ENCODE data around the gene FGF8. TPM values are rescaled to one million over a fixed set of nuclear protein-coding genes. Genes with fewer than 3 reads are reported as not detected.

Gene FGF8
- total RNA-seq, 3 donors from 2014 or later, result 0.24 TPM; not detected in 2

DNA sequence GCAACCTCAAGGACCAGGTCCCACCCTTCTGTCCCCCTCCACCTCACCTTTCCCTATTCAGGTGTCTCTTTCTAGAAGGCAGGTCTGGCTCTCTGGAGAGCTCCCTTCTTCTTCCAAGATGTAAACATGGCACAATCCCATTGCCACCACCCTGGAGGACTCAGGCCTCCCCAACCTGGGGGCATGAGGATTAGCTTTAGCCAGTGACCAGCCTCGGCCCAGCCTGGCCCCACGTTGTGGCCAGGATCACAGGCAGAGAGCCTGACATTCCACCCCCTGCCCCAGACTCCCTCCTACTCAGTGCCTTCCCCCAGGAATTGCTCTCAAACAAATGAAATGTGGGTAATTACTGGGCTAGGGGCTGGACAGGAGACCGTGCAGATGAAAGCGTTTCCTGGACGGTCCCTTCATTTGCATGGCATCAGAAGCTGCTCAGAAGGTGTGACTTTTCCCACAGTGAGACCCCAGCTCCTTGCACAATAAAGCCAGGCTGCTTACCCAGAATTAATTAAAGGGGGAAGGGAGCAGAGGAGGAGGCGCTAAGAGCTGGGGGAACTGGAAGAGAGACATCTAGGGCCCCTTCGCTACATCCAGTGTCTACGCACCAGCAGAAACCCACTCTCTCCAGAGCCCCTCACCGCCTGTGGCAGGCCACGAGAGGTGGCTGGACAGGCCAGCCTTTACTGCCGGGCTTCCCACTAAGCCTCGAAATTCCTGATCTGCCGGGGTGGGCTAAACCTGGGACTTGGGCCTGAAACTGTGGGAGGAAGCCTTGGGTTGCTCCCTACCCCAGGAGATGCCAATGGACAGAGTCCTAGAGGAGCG lies 7.7 kb downstream of the FGF8 start:
- peaks cover 48% of the 10 kb centered on the region for H3K27me3 Mint-ChIP-seq (ENCODE audit: low read depth)
- no peaks in the 10 kb centered on the region for H3K9me3 Mint-ChIP-seq
- no peak for DNase-seq

DNA sequence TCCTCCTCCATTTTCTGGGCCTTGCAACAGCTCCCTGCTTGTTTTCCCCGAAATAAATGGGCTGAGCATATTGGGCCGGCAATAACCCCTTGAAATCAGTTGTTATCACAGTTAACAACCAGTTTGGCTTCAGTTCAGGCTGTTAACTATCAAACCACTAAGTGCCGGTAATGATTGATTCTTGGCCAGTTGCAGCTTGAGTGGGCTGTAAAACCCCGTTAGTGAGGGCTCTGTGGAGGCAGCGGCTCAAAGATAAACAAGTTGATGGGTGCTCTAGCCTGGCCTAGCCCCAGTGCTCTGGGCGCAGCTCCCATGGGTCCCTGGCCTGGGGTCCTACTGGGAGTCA lies 8.3 kb downstream of the FGF8 start:
- Mint-ChIP-seq H3K27me3 (ENCODE audit: low read depth) (peaks cover 44% of the 10 kb centered on the region), H3K36me3 (ENCODE audit: insufficient read depth) (no peaks in the 10 kb centered on the region), H3K9me3 (no peaks in the 10 kb centered on the region), H3K4me1 (ENCODE audit: low read depth) (no peaks in the 10 kb centered on the region), H3K4me3 (no peak overlapping the region)
- ATAC-seq (no peak), DNase-seq (no peak)

More for the DNA sequence above, 7.7 kb downstream of the FGF8 start:
- ATAC-seq, result no peak
- H3K4me1 Mint-ChIP-seq (ENCODE audit: low read depth), result no peaks in the 10 kb centered on the region
- H3K4me3 Mint-ChIP-seq, result no peak overlapping the region
- H3K36me3 Mint-ChIP-seq (ENCODE audit: insufficient read depth), result no peaks in the 10 kb centered on the region

DNA sequence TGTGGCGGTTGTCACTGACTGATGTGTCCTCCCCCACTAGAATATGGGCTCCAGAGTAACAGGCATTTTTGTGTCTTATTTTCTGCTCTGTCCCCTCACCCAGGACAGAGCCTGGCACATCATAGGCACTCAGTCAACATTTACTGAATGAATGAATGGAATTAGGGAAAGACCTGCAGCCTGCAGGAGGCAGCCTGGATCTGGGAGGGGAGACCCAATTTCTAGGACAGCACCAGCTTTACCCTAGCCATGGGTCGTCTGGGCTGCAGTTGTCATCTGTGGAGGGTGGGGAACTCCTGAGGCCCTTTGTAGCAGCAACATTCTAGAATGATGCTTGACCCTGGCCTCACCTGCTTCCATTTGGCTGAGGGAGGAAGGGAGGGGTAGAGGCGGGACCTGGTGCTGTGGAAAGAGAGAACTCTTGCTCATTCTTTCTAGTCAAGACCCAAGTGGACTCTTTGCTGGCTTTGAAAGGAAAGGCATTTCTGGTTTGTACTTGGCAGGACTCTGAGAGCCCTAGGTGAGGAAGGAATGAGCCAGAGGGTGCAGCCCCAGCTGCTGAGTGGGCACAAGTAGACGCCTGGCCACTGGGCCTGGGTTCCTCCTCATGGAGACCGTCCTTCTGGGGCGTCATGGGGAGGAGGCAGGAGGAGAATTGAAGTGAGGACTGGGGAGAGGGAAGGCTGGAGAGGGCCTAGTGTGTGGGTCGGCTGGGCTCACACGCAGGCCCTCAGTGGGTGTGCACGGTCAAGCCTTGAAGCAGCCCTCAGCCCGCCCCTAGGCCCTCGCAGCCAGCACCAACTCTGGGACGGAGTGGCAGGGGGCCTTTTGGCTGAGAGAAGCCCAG lies 8.9 kb downstream of the FGF8 start:
- ATAC-seq (no peak), DNase-seq (no peak)
- Mint-ChIP-seq H3K4me3 (no peak overlapping the region), H3K36me3 (ENCODE audit: insufficient read depth) (no peaks in the 10 kb centered on the region), H3K27me3 (ENCODE audit: low read depth) (peaks cover 42% of the 10 kb centered on the region), H3K4me1 (ENCODE audit: low read depth) (no peaks in the 10 kb centered on the region), H3K9me3 (no peaks in the 10 kb centered on the region)

DNA sequence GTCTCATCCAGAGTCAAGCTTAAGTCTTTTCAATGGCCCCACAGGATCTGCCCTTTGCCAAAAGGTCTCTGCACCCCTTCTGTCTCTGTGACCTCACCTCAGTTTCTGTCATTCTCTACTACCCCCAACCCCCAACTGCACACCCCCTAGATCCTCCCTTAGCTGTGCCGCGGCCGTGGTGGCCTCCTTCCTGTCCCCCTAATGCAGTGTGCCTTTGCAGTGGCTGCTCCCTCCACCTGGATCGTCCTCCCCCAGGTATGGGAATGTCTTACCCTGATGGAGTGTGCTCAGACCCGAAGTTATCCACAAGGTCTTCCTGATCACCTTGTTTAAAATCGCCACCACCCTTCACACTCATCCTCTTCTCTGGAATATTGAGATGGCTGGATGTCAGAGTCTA lies 9.6 kb downstream of the FGF8 start:
- Mint-ChIP-seq H3K36me3 (ENCODE audit: insufficient read depth) (no peaks in the 10 kb centered on the region), H3K27me3 (ENCODE audit: low read depth) (peaks cover 40% of the 10 kb centered on the region), H3K9me3 (no peaks in the 10 kb centered on the region), H3K4me1 (ENCODE audit: low read depth) (no peaks in the 10 kb centered on the region), H3K4me3 (no peak overlapping the region)
- DNase-seq (no peak), ATAC-seq (no peak)

DNA sequence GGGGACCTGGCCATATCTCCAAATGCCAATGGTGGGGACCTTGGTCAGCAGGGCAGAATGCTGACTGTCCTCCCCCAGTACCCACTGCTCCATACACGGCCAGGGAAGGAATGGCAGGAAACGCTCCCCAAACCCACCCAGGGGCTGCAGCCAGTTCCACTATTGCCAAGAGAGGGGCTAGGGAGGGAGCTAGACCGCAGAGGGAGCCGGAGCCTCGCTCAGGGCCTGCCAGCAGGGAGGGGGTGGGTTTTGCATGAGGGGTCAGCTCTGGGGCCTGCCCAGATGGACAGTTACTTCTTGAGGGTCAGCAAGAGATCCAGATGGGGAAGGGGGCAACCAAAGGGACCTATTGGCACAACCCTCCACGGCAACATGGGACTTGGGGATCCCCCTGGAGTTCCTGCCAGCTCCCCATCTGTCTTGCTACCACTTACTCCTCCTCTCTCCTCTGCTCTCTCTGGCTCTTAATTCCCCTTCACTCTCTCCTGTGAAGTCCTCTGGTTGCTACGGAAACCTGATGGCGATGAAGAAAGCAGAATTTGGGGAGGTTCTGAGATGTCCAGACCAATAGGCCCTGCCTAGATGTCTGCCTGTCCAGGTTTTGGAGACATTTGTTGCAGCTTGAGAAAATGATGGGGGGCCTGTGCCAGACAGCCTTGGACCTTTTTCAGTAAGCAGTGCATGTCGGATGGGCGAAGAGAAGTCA lies 12.6 kb downstream of the FGF8 start:
- Mint-ChIP-seq H3K9me3 (no peaks in the 10 kb centered on the region), H3K36me3 (ENCODE audit: insufficient read depth) (no peaks in the 10 kb centered on the region), H3K4me1 (ENCODE audit: low read depth) (no peaks in the 10 kb centered on the region), H3K4me3 (no peak overlapping the region), H3K27me3 (ENCODE audit: low read depth) (peaks cover 33% of the 10 kb centered on the region)
- ATAC-seq (no peak), DNase-seq (no peak)

DNA sequence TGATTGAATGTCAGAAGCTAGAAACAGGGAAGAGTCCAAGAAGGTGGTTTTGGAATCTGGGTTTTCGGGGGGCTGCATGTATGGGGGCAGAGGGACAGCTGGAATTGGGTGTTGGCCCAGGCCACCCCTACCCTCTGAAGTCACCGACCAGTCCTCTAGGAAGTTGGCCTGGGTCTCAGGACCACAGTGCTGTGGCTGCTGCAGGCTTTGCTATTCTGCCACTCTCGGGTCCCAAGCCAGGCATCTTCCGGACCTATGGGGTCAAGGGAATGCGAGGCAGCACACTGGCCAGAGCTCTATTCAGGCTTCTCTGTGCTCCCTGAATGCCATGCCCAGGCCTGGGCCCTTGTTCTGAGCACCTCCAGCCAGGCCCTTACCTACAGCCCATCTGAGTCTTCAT lies 13.2 kb downstream of the FGF8 start:
- Mint-ChIP-seq H3K9me3 (no peaks in the 10 kb centered on the region), H3K4me1 (ENCODE audit: low read depth) (no peaks in the 10 kb centered on the region), H3K27me3 (ENCODE audit: low read depth) (peaks cover 28% of the 10 kb centered on the region), H3K4me3 (no peak overlapping the region), H3K36me3 (ENCODE audit: insufficient read depth) (no peaks in the 10 kb centered on the region)
- DNase-seq, result no peak
- ATAC-seq, result no peak

DNA sequence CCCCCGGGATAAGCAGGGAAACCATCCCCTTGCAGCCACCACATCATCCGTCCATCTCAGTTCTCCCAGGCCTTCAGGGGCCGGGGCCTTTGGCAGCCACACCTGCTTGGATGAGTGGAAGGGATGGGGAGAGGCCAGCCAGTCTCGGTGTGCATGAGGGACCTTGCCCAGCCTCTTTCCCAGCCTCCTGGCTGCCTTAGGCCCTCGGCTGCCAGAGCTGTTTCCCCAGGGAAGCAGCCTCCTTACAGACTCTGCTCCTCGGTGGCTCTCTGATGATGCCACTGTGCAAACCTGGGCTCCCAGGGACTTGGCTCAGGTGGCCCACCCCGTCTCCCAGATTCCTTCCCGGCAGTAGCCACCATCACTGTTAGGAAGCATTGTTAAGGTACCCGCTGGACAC lies 14.7 kb downstream of the FGF8 start:
- Mint-ChIP-seq H3K27me3 (ENCODE audit: low read depth) (peaks cover 32% of the 10 kb centered on the region), H3K4me3 (no peak overlapping the region), H3K36me3 (ENCODE audit: insufficient read depth) (no peaks in the 10 kb centered on the region), H3K4me1 (ENCODE audit: low read depth) (no peaks in the 10 kb centered on the region), H3K9me3 (no peaks in the 10 kb centered on the region)
- DNase-seq (no peak), ATAC-seq (no peak)

DNA sequence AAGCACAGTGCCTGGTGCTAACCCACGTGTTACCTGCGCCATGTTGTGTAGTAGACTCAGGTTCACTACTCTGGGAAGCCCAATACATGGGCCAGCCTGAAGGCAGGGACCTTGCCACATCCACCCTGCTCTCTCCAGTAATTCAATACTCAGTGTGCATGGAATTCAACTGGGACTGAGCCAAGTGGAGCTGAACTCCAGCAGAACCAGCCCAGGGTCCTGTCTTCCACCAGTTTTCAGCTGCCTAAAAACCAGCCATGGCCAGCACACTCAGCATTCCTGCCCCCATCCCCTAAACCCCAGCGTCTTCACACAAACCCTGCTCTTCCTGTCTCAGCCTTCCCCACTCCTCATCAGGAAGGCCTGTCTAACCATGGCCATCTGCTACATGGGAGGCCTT lies 15.4 kb downstream of the FGF8 start:
- DNase-seq (no peak), ATAC-seq (no peak)
- Mint-ChIP-seq H3K9me3 (no peaks in the 10 kb centered on the region), H3K4me3 (no peak overlapping the region), H3K27me3 (ENCODE audit: low read depth) (peaks cover 29% of the 10 kb centered on the region), H3K36me3 (ENCODE audit: insufficient read depth) (no peaks in the 10 kb centered on the region), H3K4me1 (ENCODE audit: low read depth) (no peaks in the 10 kb centered on the region)

DNA sequence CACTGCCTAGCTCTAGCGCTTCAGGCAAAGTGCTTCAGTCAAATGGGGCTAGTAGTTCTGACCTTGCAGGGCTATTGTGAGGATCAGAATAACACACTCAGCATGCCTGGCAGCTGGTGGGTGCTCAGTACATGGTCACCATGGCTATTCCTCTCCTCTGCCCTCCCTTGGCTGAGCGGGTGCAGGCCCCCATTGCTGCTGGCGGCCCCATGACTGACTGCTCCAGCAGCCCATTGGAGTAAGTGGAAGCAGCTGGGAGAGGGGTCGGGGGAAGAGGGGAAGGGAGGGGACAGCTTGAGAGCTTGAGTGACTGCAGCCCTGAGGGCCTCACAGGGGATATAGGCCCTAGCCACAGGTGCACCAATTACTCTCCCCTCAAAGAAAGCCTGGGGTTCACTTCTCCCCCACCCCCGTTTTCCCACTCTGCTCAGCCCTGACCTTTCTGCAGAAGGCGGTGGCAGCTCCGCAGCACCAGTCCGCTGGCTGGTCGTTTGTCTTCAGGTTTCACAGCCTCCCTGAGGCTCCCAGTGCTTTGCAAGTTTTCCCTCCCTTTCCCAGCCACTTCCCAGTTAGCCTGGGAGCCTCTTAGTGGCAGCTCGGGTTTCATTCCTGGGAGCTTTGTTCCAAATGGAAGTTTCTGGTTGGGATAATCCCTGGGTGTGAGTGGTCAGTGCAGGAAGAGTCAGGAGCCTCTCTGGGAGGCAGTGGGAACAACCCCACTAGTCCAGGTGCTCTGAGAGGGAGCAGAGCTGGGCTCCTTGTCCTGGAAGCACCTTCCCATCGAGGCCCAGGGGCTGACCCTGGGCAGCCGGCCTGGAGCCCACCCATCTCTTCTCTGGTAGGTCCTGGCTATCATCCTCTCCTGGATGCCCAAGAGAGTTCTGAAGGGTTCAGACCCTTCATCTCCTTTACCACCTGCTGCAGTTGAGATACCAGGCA lies 16.3 kb downstream of the FGF8 start:
- Mint-ChIP-seq H3K4me3 (no peak overlapping the region), H3K4me1 (ENCODE audit: low read depth) (no peaks in the 10 kb centered on the region), H3K9me3 (no peaks in the 10 kb centered on the region), H3K27me3 (ENCODE audit: low read depth) (peaks cover 27% of the 10 kb centered on the region), H3K36me3 (ENCODE audit: insufficient read depth) (no peaks in the 10 kb centered on the region)
- no peak for ATAC-seq
- DNase-seq, result no peak

DNA sequence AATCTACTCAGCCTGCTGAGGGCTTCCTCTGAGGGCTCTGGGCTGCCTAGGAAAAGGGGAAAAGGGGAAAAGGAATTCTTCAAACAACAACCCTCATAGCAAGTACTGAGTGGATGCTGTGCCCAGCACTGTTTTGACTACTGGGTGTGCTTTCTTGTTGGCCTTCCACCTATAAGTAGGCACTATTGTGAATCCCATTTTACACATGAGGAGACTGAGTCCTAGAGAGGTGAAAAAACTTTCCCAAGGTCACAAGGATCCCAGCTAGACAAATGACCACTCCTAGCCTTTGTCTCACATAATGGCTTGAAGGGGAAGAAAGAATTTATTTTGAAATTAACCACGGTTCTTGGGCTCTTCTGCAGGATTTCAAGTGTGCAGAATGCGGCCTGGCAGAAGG lies 17.1 kb downstream of the FGF8 start:
- H3K4me1 Mint-ChIP-seq (ENCODE audit: low read depth), result no peaks in the 10 kb centered on the region
- H3K36me3 Mint-ChIP-seq (ENCODE audit: insufficient read depth), result no peaks in the 10 kb centered on the region
- peaks cover 26% of the 10 kb centered on the region for H3K27me3 Mint-ChIP-seq (ENCODE audit: low read depth)
- H3K9me3 Mint-ChIP-seq, result no peaks in the 10 kb centered on the region
- no peak overlapping the region for H3K4me3 Mint-ChIP-seq
- DNase-seq (no peak), ATAC-seq (no peak)

DNA sequence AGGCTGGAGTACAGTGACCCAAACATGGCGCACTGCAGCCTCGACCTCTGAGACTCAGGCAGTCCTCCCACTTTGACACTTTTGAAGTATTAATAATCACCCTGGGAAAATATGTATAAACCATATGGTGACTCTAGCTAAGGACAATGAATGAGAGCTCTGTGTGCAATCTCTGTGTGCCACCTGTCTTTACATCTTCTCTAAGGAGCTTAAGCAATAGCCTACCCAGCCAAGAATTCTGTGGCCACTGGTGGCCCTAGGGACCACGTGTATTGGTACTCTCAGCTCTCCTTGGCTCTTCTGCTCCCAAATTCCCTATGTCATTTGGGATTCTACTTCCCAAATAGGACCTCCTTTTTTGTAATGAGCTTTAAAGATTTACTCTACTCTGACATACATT lies 23.7 kb downstream of the FGF8 start:
- ATAC-seq (no peak), DNase-seq (no peak)
- H3K36me3 Mint-ChIP-seq (ENCODE audit: insufficient read depth), result no peaks in the 10 kb centered on the region
- no peak overlapping the region for H3K4me3 Mint-ChIP-seq
- H3K27me3 Mint-ChIP-seq (ENCODE audit: low read depth), result peaks cover 19% of the 10 kb centered on the region
- no peaks in the 10 kb centered on the region for H3K9me3 Mint-ChIP-seq
- H3K4me1 Mint-ChIP-seq (ENCODE audit: low read depth), result no peaks in the 10 kb centered on the region

DNA sequence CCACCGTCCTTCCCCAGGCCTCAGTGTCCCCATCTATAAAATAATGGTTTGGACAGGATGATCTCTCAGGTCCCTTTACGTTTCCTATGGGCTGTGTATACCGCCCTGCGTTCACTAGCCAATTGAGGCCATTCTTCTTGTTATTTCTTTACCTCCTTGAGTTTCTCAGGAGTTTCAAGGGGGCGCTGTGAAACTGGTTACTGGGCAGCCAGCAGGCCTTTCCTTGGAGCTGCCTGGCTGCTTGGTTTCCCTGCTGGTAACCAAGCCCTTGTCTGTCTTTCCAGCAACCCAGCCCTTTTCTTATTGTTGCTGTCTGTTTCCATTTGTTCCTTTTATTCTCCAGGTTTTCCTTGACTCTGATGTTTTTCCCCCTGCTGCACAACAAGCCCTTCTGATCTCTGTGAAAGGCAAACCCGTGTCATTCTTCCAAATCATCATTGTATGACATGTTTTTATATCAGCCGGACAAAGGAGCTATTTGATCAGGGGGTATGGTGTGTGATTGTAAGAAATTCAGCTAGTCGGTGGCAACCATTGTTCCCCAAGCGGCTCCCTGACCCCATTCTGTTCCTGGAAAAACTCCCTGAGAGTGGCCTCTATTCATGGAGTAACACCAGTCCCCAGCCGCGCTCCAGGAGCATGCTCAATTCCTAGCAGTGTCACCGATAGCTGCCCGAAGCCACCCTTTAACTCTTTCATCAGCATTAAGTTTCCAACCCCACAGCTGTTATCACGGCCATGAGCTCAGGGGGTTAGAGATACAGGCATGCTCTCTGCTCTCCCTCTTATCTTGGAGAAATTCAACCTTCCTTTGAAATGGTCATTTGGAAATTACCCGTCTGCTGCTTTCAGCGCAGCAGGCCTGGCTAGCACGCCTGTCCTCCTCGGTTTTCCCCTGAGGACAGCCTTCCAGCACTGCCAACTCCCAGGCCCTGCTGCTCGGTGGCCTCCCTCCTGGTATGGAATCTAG lies 26.6 kb downstream of the FGF8 start:
- Mint-ChIP-seq H3K36me3 (ENCODE audit: insufficient read depth) (no peaks in the 10 kb centered on the region), H3K9me3 (no peaks in the 10 kb centered on the region), H3K27me3 (ENCODE audit: low read depth) (peaks cover 9% of the 10 kb centered on the region), H3K4me1 (ENCODE audit: low read depth) (no peaks in the 10 kb centered on the region), H3K4me3 (no peak overlapping the region)
- ATAC-seq (no peak), DNase-seq (no peak)

DNA sequence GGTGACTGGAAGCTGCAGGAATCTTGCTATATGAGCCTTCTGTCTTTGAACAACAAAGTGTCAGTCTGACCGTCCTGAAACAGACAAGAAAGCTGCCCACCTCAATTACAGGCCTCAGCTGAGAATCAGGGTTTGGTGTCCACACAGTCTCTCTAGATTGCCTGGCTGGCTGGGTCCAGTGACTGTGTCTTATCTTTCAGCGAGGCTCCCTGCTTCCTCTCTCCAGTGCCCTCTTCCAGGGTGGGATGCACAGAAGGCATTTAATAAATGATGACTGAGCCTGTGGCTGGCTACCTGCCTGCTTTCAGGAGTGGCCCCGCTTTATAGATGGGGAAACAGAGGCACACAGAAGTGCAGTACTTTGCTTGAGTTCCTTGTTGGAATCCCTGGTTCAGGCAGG lies 27.4 kb downstream of the FGF8 start:
- Mint-ChIP-seq H3K36me3 (ENCODE audit: insufficient read depth) (no peaks in the 10 kb centered on the region), H3K4me1 (ENCODE audit: low read depth) (no peaks in the 10 kb centered on the region), H3K4me3 (no peak overlapping the region), H3K27me3 (ENCODE audit: low read depth) (peaks cover 9% of the 10 kb centered on the region), H3K9me3 (no peaks in the 10 kb centered on the region)
- DNase-seq (no peak), ATAC-seq (no peak)
